ENCODE data around the gene COL18A1. TPM values are rescaled to one million over a fixed set of nuclear protein-coding genes. Genes with fewer than 3 reads are reported as not detected.

COL18A1 gene
- total RNA-seq, 1 experiment from 2014 or later: 3.3 TPM

DNA sequence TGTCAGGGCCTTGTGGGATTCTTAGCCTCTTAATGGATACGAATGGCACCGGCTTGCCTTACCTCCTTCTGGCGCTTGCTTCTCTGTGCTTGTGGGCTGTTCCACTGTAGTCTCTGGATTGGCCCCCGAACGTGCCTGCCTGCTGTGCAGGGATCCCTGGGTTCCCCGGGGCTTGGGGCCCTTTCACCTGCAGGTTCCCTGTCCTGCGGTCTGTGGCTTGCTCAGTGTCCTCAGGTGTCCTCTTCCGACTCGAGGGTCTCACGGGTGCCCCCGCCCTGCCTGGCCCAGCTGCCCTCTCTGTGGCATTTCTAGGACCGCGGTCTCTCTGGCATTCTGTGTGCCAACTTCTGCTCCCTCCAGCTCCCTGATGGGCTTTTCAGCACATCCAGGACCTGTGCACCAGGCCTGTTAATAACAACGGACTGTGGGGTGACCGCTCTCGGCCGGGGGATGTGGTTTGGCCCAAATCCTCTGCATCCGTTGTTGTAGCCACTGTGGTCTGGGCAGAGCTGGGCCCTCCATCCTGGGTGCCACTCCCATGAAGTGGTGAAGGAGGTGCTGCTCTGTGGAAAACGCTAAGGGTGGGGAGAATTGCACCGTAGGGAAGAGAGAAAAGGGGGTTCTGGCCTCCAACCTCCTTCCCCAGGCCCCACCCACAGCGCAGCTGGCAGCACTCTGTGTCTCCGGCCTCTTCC, 12.4 kb downstream of the COL18A1 start:
- ChIA-PET CTCF (no interaction called here), POLR2A (ENCODE audit: low non-redundant PET) (no interaction called here)
- intact Hi-C loops (cut with micrococcal nuclease; ENCODE audit: unreplicated experiment): no loop called here

DNA sequence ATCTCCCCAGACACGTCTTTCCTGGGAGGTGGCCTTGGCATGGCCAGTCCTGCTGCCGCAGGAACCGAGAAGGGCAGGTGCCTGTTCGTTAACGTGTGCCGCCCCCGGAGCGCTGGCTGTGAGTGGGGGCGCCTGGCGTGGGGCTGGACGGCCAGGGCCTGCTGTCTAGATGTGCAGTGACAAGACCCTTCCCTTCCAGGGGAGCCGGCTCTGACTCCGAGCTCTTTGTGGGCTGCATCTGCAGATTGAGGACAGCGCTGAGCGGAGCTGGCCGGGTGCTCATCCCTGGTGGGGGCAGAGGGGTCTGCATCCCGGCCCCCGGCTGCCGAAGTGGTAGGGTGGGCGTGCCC, 13.0 kb downstream of the COL18A1 start:
- DNase-seq (ENCODE audit: low spot score): no peak
- BruUV-seq (replicated peaks): no TSS peak
- H3K36me3 ChIP-seq (ENCODE audit: insufficient read depth, low read length, poor library complexity, severe bottlenecking): no peaks in the 10 kb centered on the region
- no peaks in the 10 kb centered on the region for H3K4me1 ChIP-seq (ENCODE audit: insufficient read depth, low read length, poor library complexity, severe bottlenecking)
- no peak overlapping the region for H3K27ac ChIP-seq (ENCODE audit: low read depth, low read length, poor library complexity, severe bottlenecking)
- no peaks in the 10 kb centered on the region for H3K9me3 ChIP-seq (ENCODE audit: low read depth, low read length, poor library complexity, severe bottlenecking)
- POLR2A ChIA-PET (ENCODE audit: low non-redundant PET): no interaction called here
- CTCF ChIA-PET: no interaction called here
- H3K4me3 ChIP-seq (ENCODE audit: low read depth, low read length, poor library complexity, severe bottlenecking): no peak overlapping the region
- no peaks in the 10 kb centered on the region for H3K27me3 ChIP-seq (replicated peaks; ENCODE audit: insufficient read depth, low read depth, low read length, poor library complexity)
- no peak for TF ChIP-seq CTCF (conservative IDR thresholded peaks at IDR 0.05; ENCODE audit: low read depth, low read length)
- TF ChIP-seq EZH2 (IDR thresholded peaks at IDR 0.05; ENCODE audit: borderline replicate concordance, low read depth, low read length, poor library complexity, severe bottlenecking): no peak
- intact Hi-C loops (cut with micrococcal nuclease; ENCODE audit: unreplicated experiment): no loop called here

More for the DNA sequence above, 12.4 kb downstream of the COL18A1 start:
- TF ChIP-seq CTCF (conservative IDR thresholded peaks at IDR 0.05; ENCODE audit: low read depth, low read length) (no peak), EZH2 (IDR thresholded peaks at IDR 0.05; ENCODE audit: borderline replicate concordance, low read depth, low read length, poor library complexity, severe bottlenecking) (no peak)
- Histone ChIP-seq H3K4me3 (ENCODE audit: low read depth, low read length, poor library complexity, severe bottlenecking) (no peak overlapping the region), H3K27ac (ENCODE audit: low read depth, low read length, poor library complexity, severe bottlenecking) (no peak overlapping the region), H3K27me3 (replicated peaks; ENCODE audit: insufficient read depth, low read depth, low read length, poor library complexity) (no peaks in the 10 kb centered on the region), H3K4me1 (ENCODE audit: insufficient read depth, low read length, poor library complexity, severe bottlenecking) (no peaks in the 10 kb centered on the region), H3K36me3 (ENCODE audit: insufficient read depth, low read length, poor library complexity, severe bottlenecking) (no peaks in the 10 kb centered on the region), H3K9me3 (ENCODE audit: low read depth, low read length, poor library complexity, severe bottlenecking) (no peaks in the 10 kb centered on the region)
- DNase-seq (ENCODE audit: low spot score): no peak
- no TSS peak for BruUV-seq (replicated peaks)

DNA sequence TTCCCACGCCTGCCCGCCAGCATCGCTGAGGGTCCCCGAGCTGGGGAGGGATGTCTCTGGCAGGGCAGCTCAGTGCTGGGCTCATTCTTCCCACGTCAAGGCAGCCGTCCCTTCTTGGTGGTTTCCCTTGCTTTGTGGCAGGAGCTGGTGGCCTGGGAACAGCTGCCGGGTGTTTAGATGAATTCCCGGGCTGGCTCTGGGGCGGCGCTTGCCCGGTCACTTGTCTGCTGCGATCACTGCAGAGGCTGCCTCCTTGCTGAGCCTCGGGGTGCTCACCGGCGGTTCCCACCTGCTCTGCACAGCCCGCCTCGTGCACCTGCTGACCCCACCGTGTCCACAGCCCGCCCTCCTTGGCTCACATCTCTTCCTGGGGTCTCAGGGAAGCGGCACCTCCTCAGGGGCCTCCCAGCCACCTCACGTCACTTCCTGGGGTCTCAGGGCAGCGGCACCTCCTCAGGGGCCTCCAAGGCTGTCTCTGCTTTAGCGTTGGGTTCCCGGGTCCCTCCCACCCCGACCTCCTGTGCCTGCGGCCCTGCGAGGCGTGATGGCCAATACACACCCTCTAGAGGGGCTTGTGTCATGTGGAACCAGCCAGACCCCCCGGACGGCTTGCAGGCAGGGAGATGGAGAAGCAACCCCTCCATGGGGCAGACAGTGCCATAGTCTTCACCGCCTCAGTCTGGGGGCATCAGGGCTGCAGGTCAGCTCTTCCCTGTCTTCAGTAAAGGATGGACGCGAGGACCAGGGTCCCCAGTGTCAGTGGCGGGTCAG, 13.5 kb downstream of the COL18A1 start:
- POLR2A ChIA-PET (ENCODE audit: low non-redundant PET): no interaction called here
- no peaks in the 10 kb centered on the region for H3K9me3 ChIP-seq (ENCODE audit: low read depth, low read length, poor library complexity, severe bottlenecking)
- CTCF ChIA-PET: no interaction called here
- H3K27me3 ChIP-seq (replicated peaks; ENCODE audit: insufficient read depth, low read depth, low read length, poor library complexity): no peaks in the 10 kb centered on the region
- no TSS peak for BruUV-seq (replicated peaks)
- no peak overlapping the region for H3K4me3 ChIP-seq (ENCODE audit: low read depth, low read length, poor library complexity, severe bottlenecking)
- DNase-seq (ENCODE audit: low spot score): no peak
- H3K36me3 ChIP-seq (ENCODE audit: insufficient read depth, low read length, poor library complexity, severe bottlenecking): no peaks in the 10 kb centered on the region
- TF ChIP-seq CTCF (conservative IDR thresholded peaks at IDR 0.05; ENCODE audit: low read depth, low read length) (no peak), EZH2 (IDR thresholded peaks at IDR 0.05; ENCODE audit: borderline replicate concordance, low read depth, low read length, poor library complexity, severe bottlenecking) (no peak)
- intact Hi-C loops (cut with micrococcal nuclease; ENCODE audit: unreplicated experiment): no loop called here
- no peak overlapping the region for H3K27ac ChIP-seq (ENCODE audit: low read depth, low read length, poor library complexity, severe bottlenecking)
- H3K4me1 ChIP-seq (ENCODE audit: insufficient read depth, low read length, poor library complexity, severe bottlenecking): no peaks in the 10 kb centered on the region
